T-helper 2 cell treated with Interferon-gamma antibody and Interleukin-4, amounts not matched to agents 5 μg/mL and 100 μg/mL, for 36 hours (primary cell): ENCODE data around the gene CAMK2A.

ENCODE experiments used
- DNase-seq: peaks from one replicate; pipeline ENCODE4 v3.0.0; 2021; ENCODE audit warnings: low spot score
- H3K27ac Mint-ChIP-seq: one replicate; pipeline ENCODE4 v1.8.0; 2021; ENCODE audit warnings: mild to moderate bottlenecking, mixed read lengths
- H3K27me3 Mint-ChIP-seq: one replicate; pipeline ENCODE4 v1.8.0; 2021; ENCODE audit warnings: low read depth, mixed read lengths
- H3K36me3 Mint-ChIP-seq: one replicate; pipeline ENCODE4 v1.8.0; 2021; ENCODE audit warnings: low read depth, mixed read lengths
- H3K4me1 Mint-ChIP-seq: one replicate; pipeline ENCODE4 v1.8.0; 2021; ENCODE audit warnings: low read depth, mixed read lengths
- H3K4me3 Mint-ChIP-seq: one replicate; pipeline ENCODE4 v1.8.0; 2022; ENCODE audit warnings: mild to moderate bottlenecking, moderate library complexity, mixed read lengths
- H3K9me3 Mint-ChIP-seq: one replicate; pipeline ENCODE4 v1.8.0; 2021; ENCODE audit warnings: mixed read lengths

The CAMK2A gene

GRCh38 chr5:150181766-150182545 lies 107.6 kb downstream of the CAMK2A start:
- Mint-ChIP-seq H3K9me3 (no peaks in the 10 kb centered on the region), H3K27me3 (peaks cover 7% of the 10 kb centered on the region), H3K36me3 (no peaks in the 10 kb centered on the region), H3K4me1 (no peaks in the 10 kb centered on the region), H3K4me3 (no peak overlapping the region), H3K27ac (no peak overlapping the region)
- no peak for DNase-seq

- no peaks in the 10 kb centered on the region for H3K9me3 Mint-ChIP-seq
- peaks cover 2% of the 10 kb centered on the region for H3K27me3 Mint-ChIP-seq
- H3K36me3 Mint-ChIP-seq, result no peaks in the 10 kb centered on the region
- H3K27ac Mint-ChIP-seq, result no peak overlapping the region
- no peak overlapping the region for H3K4me3 Mint-ChIP-seq
- H3K4me1 Mint-ChIP-seq, result no peaks in the 10 kb centered on the region
- DNase-seq, result no peak
Measured at GRCh38 chr5:150181027-150181426, 108.5 kb downstream of the CAMK2A start.

DNA sequence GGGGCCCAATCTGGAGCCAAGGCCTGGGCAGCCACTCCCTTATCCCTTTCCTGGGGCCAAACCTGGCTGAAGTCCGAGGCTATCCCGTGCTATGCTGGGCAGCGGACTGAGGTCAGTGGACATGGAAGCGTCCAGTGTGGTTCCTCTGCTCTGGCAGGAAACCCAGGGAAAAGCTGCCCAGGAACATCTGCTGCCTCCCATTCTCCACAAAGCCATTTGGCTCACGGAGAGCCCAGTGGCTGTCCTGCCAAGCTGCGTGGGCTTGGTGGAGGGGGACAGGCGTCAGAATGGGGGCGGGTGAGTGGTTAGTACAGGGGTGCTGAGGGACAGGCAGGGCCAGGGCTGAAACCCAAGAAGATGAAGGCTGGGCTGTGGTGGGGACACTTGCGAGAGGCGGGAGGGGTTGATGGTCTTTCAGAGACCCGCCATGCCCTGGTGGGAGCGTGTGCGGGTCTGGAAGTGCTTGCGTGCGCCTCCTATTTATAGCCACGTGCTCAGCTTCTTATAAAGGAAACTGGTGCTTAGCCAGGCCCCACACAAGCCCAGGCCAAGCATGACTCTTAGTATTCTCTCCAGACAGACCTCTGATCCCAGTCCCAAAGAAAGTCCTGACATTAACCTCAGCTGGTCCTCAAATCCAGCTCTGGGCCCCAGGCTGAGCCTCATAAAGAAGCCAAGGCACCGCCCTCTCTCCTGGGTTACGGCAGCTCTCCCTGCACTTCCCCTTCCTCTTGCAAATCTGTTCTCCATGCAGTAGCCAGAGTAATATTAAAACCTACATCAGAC lies 109.1 kb downstream of the CAMK2A start:
- no peaks in the 10 kb centered on the region for H3K36me3 Mint-ChIP-seq
- DNase-seq, result no peak
- no peaks in the 10 kb centered on the region for H3K4me1 Mint-ChIP-seq
- H3K27ac Mint-ChIP-seq, result no peak overlapping the region
- no peaks in the 10 kb centered on the region for H3K9me3 Mint-ChIP-seq
- no peak overlapping the region for H3K4me3 Mint-ChIP-seq
- peaks cover 2% of the 10 kb centered on the region for H3K27me3 Mint-ChIP-seq

DNA sequence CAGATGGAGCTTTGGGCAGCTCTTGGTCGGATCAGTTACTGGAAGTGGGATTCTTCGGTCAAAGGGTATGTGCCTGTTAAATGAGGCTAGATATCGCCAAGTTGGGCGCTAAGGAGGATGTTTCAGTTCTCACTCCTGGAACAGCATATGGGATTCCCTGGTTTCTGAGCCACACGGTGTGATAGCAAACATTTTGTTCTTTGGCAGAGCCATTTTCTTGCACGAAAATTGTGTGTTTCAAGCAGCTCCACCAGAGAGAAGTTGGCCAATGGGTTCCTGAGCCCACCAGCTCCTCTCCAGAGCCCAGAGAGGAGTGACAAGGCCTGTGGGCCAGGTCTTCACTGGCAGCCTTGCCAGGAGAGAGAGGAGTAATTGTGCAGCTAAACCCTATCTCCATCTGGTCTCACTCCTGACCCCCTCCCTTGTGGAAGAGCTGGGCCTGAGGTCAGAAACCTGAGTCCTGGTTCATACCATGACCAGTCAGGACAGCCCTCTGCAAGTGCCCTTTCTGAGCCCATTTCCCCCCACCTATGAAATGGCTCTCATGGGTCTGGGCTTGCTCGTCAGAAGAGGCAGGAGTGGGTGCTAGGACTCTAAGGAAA lies 110.5 kb downstream of the CAMK2A start:
- Mint-ChIP-seq H3K4me3 (no peak overlapping the region), H3K9me3 (no peaks in the 10 kb centered on the region), H3K4me1 (no peaks in the 10 kb centered on the region), H3K36me3 (no peaks in the 10 kb centered on the region), H3K27me3 (peaks cover 2% of the 10 kb centered on the region), H3K27ac (no peak overlapping the region)
- DNase-seq, result no peak

GRCh38 chr5:150178262-150178661 lies 111.3 kb downstream of the CAMK2A start:
- H3K27me3 Mint-ChIP-seq, result peaks cover 4% of the 10 kb centered on the region
- DNase-seq, result no peak
- H3K4me3 Mint-ChIP-seq, result no peak overlapping the region
- no peaks in the 10 kb centered on the region for H3K4me1 Mint-ChIP-seq
- H3K27ac Mint-ChIP-seq, result no peak overlapping the region
- no peaks in the 10 kb centered on the region for H3K9me3 Mint-ChIP-seq
- H3K36me3 Mint-ChIP-seq, result no peaks in the 10 kb centered on the region

DNA sequence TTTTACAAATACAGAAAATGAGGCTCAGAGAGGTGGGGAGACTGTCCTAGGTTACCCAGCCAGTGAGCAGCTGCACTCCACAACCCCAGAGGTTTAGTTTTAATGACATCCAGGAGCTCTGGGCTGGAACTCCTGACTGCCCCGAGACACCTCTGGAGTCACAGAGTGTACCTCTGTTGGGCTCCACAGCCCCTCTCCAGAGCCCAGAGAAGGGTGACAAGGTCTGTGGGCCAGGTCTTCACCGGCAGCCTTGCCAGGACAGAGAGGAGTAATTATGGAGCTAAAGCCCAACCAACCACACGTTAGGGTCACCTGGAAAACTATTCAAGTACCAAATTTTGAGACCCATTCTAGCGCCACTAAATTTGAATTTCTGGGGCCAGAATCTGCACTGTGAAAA lies 111.9 kb downstream of the CAMK2A start:
- peaks cover 4% of the 10 kb centered on the region for H3K27me3 Mint-ChIP-seq
- no peaks in the 10 kb centered on the region for H3K4me1 Mint-ChIP-seq
- no peaks in the 10 kb centered on the region for H3K9me3 Mint-ChIP-seq
- no peak for DNase-seq
- no peak overlapping the region for H3K4me3 Mint-ChIP-seq
- no peaks in the 10 kb centered on the region for H3K36me3 Mint-ChIP-seq
- no peak overlapping the region for H3K27ac Mint-ChIP-seq

- no peaks in the 10 kb centered on the region for H3K4me1 Mint-ChIP-seq
- no peak overlapping the region for H3K4me3 Mint-ChIP-seq
- peaks cover 3% of the 10 kb centered on the region for H3K27me3 Mint-ChIP-seq
- no peaks in the 10 kb centered on the region for H3K36me3 Mint-ChIP-seq
- no peak overlapping the region for H3K27ac Mint-ChIP-seq
- H3K9me3 Mint-ChIP-seq, result no peaks in the 10 kb centered on the region
- no peak for DNase-seq
Measured at GRCh38 chr5:150176745-150177477, 112.7 kb downstream of the CAMK2A start.

GRCh38 chr5:150175536-150175935 lies 114.0 kb downstream of the CAMK2A start:
- Mint-ChIP-seq H3K27ac (no peak overlapping the region), H3K27me3 (peaks cover 6% of the 10 kb centered on the region), H3K4me1 (no peaks in the 10 kb centered on the region), H3K36me3 (no peaks in the 10 kb centered on the region), H3K9me3 (no peaks in the 10 kb centered on the region), H3K4me3 (no peak overlapping the region)
- no peak for DNase-seq

DNA sequence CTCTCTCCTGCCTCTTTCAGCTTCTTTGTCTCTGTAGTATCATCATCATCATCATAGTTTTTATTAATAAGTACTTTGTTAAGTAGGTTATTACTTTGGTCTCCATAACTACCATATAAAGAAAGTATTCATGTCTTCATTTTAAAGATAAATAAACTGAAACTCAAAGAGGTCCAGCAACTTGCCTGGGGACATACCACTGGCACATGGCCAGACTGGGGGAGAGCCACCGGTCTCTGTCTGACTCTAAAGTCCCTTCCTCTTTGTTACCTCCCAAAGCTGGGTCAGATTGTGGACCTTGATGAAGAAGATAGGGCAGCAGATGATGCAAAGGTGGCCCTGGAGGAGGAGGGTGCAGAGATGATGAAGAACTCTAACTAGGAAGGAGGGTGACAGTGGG lies 114.5 kb downstream of the CAMK2A start:
- Mint-ChIP-seq H3K9me3 (no peaks in the 10 kb centered on the region), H3K27me3 (peaks cover 10% of the 10 kb centered on the region), H3K4me3 (no peak overlapping the region)

GRCh38 chr5:150174285-150174684 lies 115.3 kb downstream of the CAMK2A start:
- no peak overlapping the region for H3K4me3 Mint-ChIP-seq
- H3K27me3 Mint-ChIP-seq, result peaks cover 12% of the 10 kb centered on the region
- no peak for DNase-seq
- no peaks in the 10 kb centered on the region for H3K4me1 Mint-ChIP-seq
- H3K27ac Mint-ChIP-seq, result no peak overlapping the region
- H3K9me3 Mint-ChIP-seq, result no peaks in the 10 kb centered on the region
- no peaks in the 10 kb centered on the region for H3K36me3 Mint-ChIP-seq

More for the DNA sequence above, 114.5 kb downstream of the CAMK2A start:
- H3K36me3 Mint-ChIP-seq, result no peaks in the 10 kb centered on the region
- H3K4me1 Mint-ChIP-seq, result no peaks in the 10 kb centered on the region
- DNase-seq, result no peak
- H3K27ac Mint-ChIP-seq, result no peak overlapping the region

GRCh38 chr5:150173161-150173560 lies 116.4 kb downstream of the CAMK2A start:
- Mint-ChIP-seq H3K27ac (no peak overlapping the region), H3K4me1 (no peaks in the 10 kb centered on the region), H3K9me3 (no peaks in the 10 kb centered on the region), H3K27me3 (peaks cover 21% of the 10 kb centered on the region), H3K4me3 (no peak overlapping the region), H3K36me3 (no peaks in the 10 kb centered on the region)
- no peak for DNase-seq

- no peaks in the 10 kb centered on the region for H3K9me3 Mint-ChIP-seq
- H3K4me3 Mint-ChIP-seq, result no peak overlapping the region
- peaks cover 27% of the 10 kb centered on the region for H3K27me3 Mint-ChIP-seq
Measured at GRCh38 chr5:150172556-150172955, 117.0 kb downstream of the CAMK2A start.

DNA sequence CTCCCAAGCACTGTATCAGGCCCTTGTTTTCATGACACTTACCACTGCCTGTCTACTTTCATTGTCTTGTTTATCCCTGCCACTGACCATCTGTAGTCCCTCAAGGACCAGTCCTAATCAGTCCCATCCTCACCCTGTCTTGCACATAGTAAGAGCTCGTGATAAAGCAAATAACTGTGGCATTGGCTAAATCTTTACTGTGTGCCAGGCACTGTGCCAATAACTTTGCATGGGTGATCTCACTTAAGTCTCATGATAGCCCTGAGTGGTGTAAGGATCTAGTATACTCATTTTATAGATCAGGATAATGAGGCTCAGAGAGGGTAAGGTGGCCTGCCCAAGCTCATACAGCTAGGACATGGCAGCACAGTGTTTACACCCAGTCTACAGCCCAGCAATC lies 117.4 kb downstream of the CAMK2A start:
- H3K27ac Mint-ChIP-seq, result no peak overlapping the region
- peaks cover 30% of the 10 kb centered on the region for H3K27me3 Mint-ChIP-seq
- no peaks in the 10 kb centered on the region for H3K9me3 Mint-ChIP-seq
- H3K36me3 Mint-ChIP-seq, result no peaks in the 10 kb centered on the region
- no peak for DNase-seq
- H3K4me1 Mint-ChIP-seq, result no peaks in the 10 kb centered on the region
- H3K4me3 Mint-ChIP-seq, result no peak overlapping the region

More at GRCh38 chr5:150172556-150172955, 117.0 kb downstream of the CAMK2A start:
- Mint-ChIP-seq H3K4me1 (no peaks in the 10 kb centered on the region), H3K27ac (no peak overlapping the region), H3K36me3 (no peaks in the 10 kb centered on the region)
- DNase-seq, result no peak
